ENCODE data around the gene LIMD2. TPM values are rescaled to one million over a fixed set of nuclear protein-coding genes. Genes with fewer than 3 reads are reported as not detected.

Gene LIMD2
- total RNA-seq, 4 donors from 2014 or later, result 3.9 to 10.7 (median 7.2) TPM

DNA sequence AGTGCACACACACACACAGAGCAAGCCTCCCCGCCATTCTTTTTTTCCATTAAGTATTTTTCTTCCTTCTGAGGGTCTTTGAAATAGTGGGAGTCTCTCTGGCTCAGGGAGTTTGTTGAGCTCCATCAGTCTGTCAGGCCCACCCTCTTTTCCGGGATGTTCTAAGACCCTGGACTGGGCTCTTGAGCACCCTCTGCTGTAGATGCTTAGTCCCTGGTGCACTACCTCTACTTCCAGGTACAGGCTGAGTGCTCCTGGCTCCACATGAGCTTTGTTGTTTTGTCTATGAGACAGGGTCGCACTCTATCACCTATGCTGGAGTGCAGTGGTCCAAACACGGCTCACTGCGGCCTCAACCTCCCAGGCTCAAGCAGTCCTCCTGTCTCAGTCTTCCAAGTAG is 20.7 kb downstream of the LIMD2 start:
- Histone ChIP-seq H3K9me3 (no peaks in the 10 kb centered on the region), H3K36me3 (peaks cover 10 to 21% of the 10 kb centered on the region in 2 donors), H3K27me3 (no peaks in the 10 kb centered on the region), H3K4me3 (replicated peaks in 1 of 3) (no peak overlapping the region), H3K27ac (no peak overlapping the region), H3K4me1 (peaks cover 17 to 35% of the 10 kb centered on the region in 2 donors)
- no peak for DNase-seq
- TF ChIP-seq, protein P1, sequence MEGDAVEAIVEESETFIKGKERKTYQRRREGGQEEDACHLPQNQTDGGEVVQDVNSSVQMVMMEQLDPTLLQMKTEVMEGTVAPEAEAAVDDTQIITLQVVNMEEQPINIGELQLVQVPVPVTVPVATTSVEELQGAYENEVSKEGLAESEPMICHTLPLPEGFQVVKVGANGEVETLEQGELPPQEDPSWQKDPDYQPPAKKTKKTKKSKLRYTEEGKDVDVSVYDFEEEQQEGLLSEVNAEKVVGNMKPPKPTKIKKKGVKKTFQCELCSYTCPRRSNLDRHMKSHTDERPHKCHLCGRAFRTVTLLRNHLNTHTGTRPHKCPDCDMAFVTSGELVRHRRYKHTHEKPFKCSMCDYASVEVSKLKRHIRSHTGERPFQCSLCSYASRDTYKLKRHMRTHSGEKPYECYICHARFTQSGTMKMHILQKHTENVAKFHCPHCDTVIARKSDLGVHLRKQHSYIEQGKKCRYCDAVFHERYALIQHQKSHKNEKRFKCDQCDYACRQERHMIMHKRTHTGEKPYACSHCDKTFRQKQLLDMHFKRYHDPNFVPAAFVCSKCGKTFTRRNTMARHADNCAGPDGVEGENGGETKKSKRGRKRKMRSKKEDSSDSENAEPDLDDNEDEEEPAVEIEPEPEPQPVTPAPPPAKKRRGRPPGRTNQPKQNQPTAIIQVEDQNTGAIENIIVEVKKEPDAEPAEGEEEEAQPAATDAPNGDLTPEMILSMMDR (IDR thresholded peaks at IDR 0.05), result no peak
- no peak for TF ChIP-seq POLR2A (IDR thresholded peaks at IDR 0.05)
- intact Hi-C loops (cut with DNase I), result no loop called here
- WGBS, 2 donors, result 92 to 93% methylated on average over 5 of the region's 5 CpGs

DNA sequence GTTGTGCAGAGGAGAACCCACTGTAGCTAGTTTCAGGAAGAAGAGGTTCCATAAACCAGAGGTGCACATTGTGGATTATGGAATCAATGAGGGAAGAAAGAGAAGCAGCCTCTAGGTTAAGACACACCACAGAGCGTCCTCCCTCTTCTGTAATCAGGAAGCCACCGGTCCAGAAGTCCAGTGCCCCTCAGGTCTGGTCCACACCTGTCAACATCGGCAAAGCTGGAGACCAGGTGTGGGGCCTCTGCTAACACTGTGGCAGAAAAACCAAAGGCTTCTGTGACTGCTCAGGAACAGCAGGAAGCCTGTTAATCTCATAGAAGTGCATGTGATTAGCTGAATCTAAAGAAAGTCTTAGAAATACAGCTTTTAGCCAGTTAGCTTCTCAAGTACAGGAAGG is 23.3 kb downstream of the LIMD2 start:
- intact Hi-C loops (cut with DNase I), result no loop called here
- peaks cover 2 to 6% of the 10 kb centered on the region in 2 donors for H3K36me3 ChIP-seq
- H3K4me3 ChIP-seq (replicated peaks in 1 of 3), result no peak overlapping the region
- peak overlapping the region in 1 of 3 donors; percentile 76 for H3K27ac ChIP-seq
- H3K4me1 ChIP-seq, result peaks cover 17 to 38% of the 10 kb centered on the region in 2 donors
- no peaks in the 10 kb centered on the region for H3K9me3 ChIP-seq
- WGBS, 2 donors, result 72 to 75% methylated on average over 3 of the region's 3 CpGs
- no peak for DNase-seq
- TF ChIP-seq POLR2A (IDR thresholded peaks at IDR 0.05), result no peak
- TF ChIP-seq, protein P1 (IDR thresholded peaks at IDR 0.05), result no peak
- no peaks in the 10 kb centered on the region for H3K27me3 ChIP-seq

DNA sequence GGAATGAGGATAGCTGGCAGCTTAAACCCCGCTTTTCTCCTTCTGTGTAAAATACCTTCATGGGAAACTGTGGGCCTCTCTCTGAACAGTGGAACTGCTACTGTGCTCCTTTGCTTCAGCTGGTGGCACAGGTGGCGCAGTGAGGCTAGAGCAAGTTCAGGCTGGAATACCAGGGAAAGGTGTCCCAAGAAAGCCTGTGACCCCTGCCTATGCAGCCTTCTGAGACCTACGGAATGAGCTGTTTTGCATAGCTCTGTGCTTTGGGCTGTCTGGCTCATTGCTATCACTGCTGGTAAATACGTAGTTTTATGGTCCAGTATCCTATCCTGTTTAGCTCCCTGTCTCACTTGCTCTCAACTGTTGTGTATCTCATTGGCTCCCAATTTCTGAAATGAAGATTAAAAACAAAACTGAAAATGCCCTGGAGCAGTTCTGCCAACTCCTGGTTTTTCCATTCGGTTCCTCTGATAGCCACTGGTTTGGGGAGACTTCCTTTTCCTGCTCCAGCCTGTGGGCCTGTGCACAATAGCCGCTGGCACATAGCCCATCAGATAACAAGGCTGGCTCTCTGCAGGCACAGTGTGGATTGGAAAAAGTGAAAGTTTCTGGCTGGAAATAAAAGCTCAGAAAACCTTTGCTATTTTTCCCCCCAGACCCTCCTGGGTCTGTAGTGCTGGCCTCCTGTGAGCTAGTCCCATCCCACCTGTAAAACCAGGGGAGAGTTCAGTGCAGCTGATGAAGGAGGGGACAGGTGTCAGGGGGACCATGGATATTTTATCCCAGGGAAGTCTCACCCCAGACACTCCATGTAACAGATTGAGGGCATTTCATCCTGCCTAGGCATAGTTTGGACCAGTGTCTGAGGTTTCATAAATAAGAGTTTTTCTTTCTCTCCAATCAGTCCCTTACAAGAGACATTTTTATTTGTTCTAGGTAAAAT is 24.0 kb downstream of the LIMD2 start:
- H3K36me3 ChIP-seq, result peaks cover 2 to 5% of the 10 kb centered on the region in 2 donors
- H3K4me3 ChIP-seq (replicated peaks in 1 of 3), result no peak overlapping the region
- H3K27me3 ChIP-seq, result no peaks in the 10 kb centered on the region
- H3K27ac ChIP-seq, result peak overlapping the region; percentile 58 to 76 (median 63)
- intact Hi-C loops (cut with DNase I), result no loop called here
- peaks cover 17 to 38% of the 10 kb centered on the region in 2 donors for H3K4me1 ChIP-seq
- DNase-seq, result peak; percentile 92 to 94
- WGBS, 2 donors, result 42 to 43% methylated on average over 6 of the region's 6 CpGs
- H3K9me3 ChIP-seq, result no peaks in the 10 kb centered on the region
- TF ChIP-seq, protein P1 (IDR thresholded peaks at IDR 0.05), result no peak
- no peak for TF ChIP-seq POLR2A (IDR thresholded peaks at IDR 0.05)

DNA sequence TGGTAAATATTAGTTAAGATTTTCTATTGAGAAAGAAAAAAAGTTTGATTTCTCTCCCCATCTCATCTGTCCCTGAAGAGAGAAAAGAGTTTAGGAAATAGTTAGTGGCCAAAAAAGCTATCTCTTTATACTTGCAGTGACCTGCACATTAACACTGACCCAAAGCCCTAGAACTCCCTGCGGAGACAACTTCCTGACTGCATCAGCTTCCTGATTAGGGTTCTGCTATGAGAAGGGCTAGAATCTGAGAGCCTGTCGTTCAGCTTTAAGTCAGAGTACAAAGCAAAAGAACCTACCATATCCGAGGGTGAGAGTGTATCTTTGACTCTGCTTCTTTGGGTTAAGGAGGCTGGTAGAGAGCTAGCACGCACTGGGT is 24.7 kb downstream of the LIMD2 start:
- DNase-seq, result no peak
- H3K27me3 ChIP-seq, result no peaks in the 10 kb centered on the region
- WGBS, 2 donors, result 33 to 43% methylated on average over 4 of the region's 4 CpGs
- H3K9me3 ChIP-seq, result no peaks in the 10 kb centered on the region
- no peak for TF ChIP-seq POLR2A (IDR thresholded peaks at IDR 0.05)
- TF ChIP-seq, protein P1 (IDR thresholded peaks at IDR 0.05), result no peak
- no peak overlapping the region for H3K4me3 ChIP-seq (replicated peaks in 1 of 3)
- peak overlapping the region; percentile 58 to 76 (median 63) for H3K27ac ChIP-seq
- peaks cover 2 to 6% of the 10 kb centered on the region in 2 donors for H3K36me3 ChIP-seq
- intact Hi-C loops (cut with DNase I), result no loop called here
- H3K4me1 ChIP-seq, result peaks cover 17 to 38% of the 10 kb centered on the region in 2 donors

DNA sequence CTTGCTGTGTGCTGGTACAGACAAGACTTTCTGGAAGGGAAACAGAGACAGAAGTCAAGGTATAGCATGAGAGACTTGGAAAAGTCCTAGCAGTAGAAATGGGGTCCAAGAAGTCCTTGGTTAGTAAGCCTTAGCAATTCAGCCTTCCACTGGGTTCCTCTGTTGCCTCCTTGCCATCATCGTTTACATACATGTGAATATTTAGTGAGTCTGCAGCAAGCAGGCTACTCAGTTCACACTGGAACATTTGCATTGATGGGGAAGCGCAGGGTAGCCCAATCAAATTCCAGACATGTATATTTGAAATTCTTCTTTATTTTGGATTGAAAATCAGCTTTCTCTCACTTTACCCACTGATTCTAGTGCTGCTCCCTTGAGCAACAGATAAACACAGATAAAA is 27.1 kb downstream of the LIMD2 start:
- peaks cover 17 to 38% of the 10 kb centered on the region in 2 donors for H3K4me1 ChIP-seq
- H3K36me3 ChIP-seq, result peaks cover 11 to 14% of the 10 kb centered on the region in 2 donors
- WGBS, 2 donors, result 94 to 95% methylated on average over 2 of the region's 2 CpGs

More for the DNA sequence above, 27.1 kb downstream of the LIMD2 start:
- Histone ChIP-seq H3K4me3 (replicated peaks in 1 of 3) (no peak overlapping the region), H3K27ac (no peak overlapping the region), H3K9me3 (no peaks in the 10 kb centered on the region), H3K27me3 (no peaks in the 10 kb centered on the region)
- intact Hi-C loops (cut with DNase I), result no loop called here
- no peak for TF ChIP-seq POLR2A (IDR thresholded peaks at IDR 0.05)
- TF ChIP-seq, protein P1 (IDR thresholded peaks at IDR 0.05), result no peak
- DNase-seq, result no peak

Data from thyroid gland (tissue), 4 donors.